GM12878 (cell line): ENCODE data around the gene SPSB3. TPM values are rescaled to one million over a fixed set of nuclear protein-coding genes. Genes with fewer than 3 reads are reported as not detected.

ENCODE experiments used
- ATAC-seq: fragments of 200-7000 bp; cut with Tn5 transposase; 3 replicates; pipeline ENCODE4 v1.9.1; 2020; ENCODE audit warnings: mild to moderate bottlenecking, moderate library complexity
- BruUV-seq: library from RNA; stranded (reverse); fragments of 400-500 nt; replicated peaks from 2 replicates; lab custom pipeline; 2021; lab: Mats Ljungman, UMichigan
- CTCF ChIA-PET: fragments of 300-600 bp; sonication (Branson Sonifier 250); formaldehyde crosslinking; extraction: SDS; loops from one replicate; lab custom pipeline; 2021; ENCODE audit warnings: inconsistent platforms; lab: Yijun Ruan, JAX
- POLR2A ChIA-PET: fragments of 350-600 bp; formaldehyde crosslinking; extraction: SDS; loops from one replicate; lab custom pipeline; 2021; ENCODE audit warnings: inconsistent platforms; lab: Charles Lee
- RAD21 ChIA-PET: fragments of 300-600 bp; sonication (Branson Sonifier 250); formaldehyde crosslinking; loops from one replicate; lab custom pipeline; 2023; ENCODE audit warnings: antibody characterized with exemption; ENCODE audit not compliant: unreplicated experiment; lab: Charles Lee
- SMC1A ChIA-PET: fragments of 300-600 bp; sonication (Branson Sonifier 250); formaldehyde crosslinking; loops from one replicate; lab custom pipeline; 2023; ENCODE audit not compliant: unreplicated experiment, uncharacterized antibody; lab: Charles Lee
- DNase-seq: peaks from one replicate; pipeline ENCODE4 v3.0.0-alpha.2; 2011; ENCODE audit warnings: low read depth, low spot score
- FAIRE-seq: peaks from 3 replicates; lab custom pipeline; 2011; peaks lifted over from hg19 to GRCh38; lab: Jason Lieb, UNC
- H2AFZ ChIP-seq: 2 replicates; pipeline ENCODE4 v1.6.0; 2011; ENCODE audit warnings: low read depth, low read length, control low read depth; ENCODE audit not compliant: control insufficient read depth
- H3K27ac ChIP-seq: 2 replicates; pipeline ENCODE4 v1.5.1; 2011; ENCODE audit warnings: control low read depth; ENCODE audit not compliant: control insufficient read depth, insufficient read depth
- H3K27me3 ChIP-seq, 2 experiments: replicated peaks in 1 of 2; 2 replicates each; pipeline versions ENCODE4 v1.6.0 to v1.6.1; 2011; ENCODE audit warnings: low read length in 1 of 2; ENCODE audit not compliant: control insufficient read depth in 2 of 2, insufficient read depth in 2 of 2
- H3K36me3 ChIP-seq, 2 experiments: 2 replicates each; pipeline ENCODE4 v1.5.1; 2011; ENCODE audit warnings: low read length in 1 of 2; ENCODE audit not compliant: control insufficient read depth in 2 of 2, insufficient read depth in 2 of 2
- H3K4me1 ChIP-seq: 2 replicates; pipeline ENCODE4 v1.6.1; 2011; ENCODE audit warnings: mild to moderate bottlenecking, low read length, moderate library complexity, mixed read lengths; ENCODE audit not compliant: control insufficient read depth, insufficient read depth
- H3K4me2 ChIP-seq: 2 replicates; pipeline ENCODE4 v1.6.0; 2011; ENCODE audit warnings: control low read depth; ENCODE audit not compliant: control insufficient read depth, insufficient read depth
- H3K4me3 ChIP-seq: fragments of 200-600 bp; sonication (generic); 2 replicates; pipeline ENCODE4 v1.5.1; 2016
- H3K79me2 ChIP-seq: 2 replicates; pipeline ENCODE4 v1.6.0; 2011; ENCODE audit warnings: low read length; ENCODE audit not compliant: control insufficient read depth, insufficient read depth
- H3K9ac ChIP-seq: 2 replicates; pipeline ENCODE4 v1.8.0; 2011; ENCODE audit warnings: low read length, control low read depth, mixed read lengths; ENCODE audit not compliant: control insufficient read depth, insufficient read depth
- H3K9me3 ChIP-seq: replicated peaks from 3 replicates; pipeline ENCODE4 v1.5.1; 2011; ENCODE audit warnings: mild to moderate bottlenecking, low read length; ENCODE audit not compliant: control insufficient read depth, insufficient read depth
- H4K20me1 ChIP-seq: 2 replicates; pipeline ENCODE4 v1.6.0; 2011; ENCODE audit not compliant: control insufficient read depth, insufficient read depth
- BRCA1 ChIP-seq: IDR thresholded peaks from 2 replicates; pipeline ENCODE4 v1.6.1; 2011; ENCODE audit warnings: low read depth, low read length, improper control_type of control experiment
- CBX3 ChIP-seq: fragments of 200-600 bp; sonication (generic); IDR thresholded peaks from 2 replicates; pipeline ENCODE4 v1.6.1; 2016; ENCODE audit warnings: low read depth, borderline replicate concordance
- CBX5 ChIP-seq: sonication (generic); IDR thresholded peaks from 2 replicates; pipeline ENCODE4 v1.6.1; 2016; ENCODE audit warnings: low read depth, moderate library complexity, mild to moderate bottlenecking, inconsistent platforms
- FOS ChIP-seq: IDR thresholded peaks from 3 replicates; pipeline ENCODE4 v1.6.1; 2011; ENCODE audit warnings: borderline replicate concordance; ENCODE audit not compliant: insufficient read length; ENCODE audit errors: extremely low read depth
- IRF4 ChIP-seq: IDR thresholded peaks from 2 replicates; pipeline ENCODE4 v1.6.1; 2011; ENCODE audit warnings: low read depth, low read length
- NFYA ChIP-seq: IDR thresholded peaks from 2 replicates; pipeline ENCODE4 v1.6.1; 2011; ENCODE audit warnings: low read depth, mild to moderate bottlenecking, low read length, improper control_type of control experiment, borderline replicate concordance
- SMC3 ChIP-seq: IDR thresholded peaks from 2 replicates; pipeline ENCODE4 v1.6.1; 2011; ENCODE audit warnings: low read length, improper control_type of control experiment, borderline replicate concordance
- SRF ChIP-seq, 2 experiments: IDR thresholded peaks; 2 replicates each; pipeline ENCODE4 v1.6.1; 2011; ENCODE audit warnings: low read depth in 2 of 2, low read length in 2 of 2, mild to moderate bottlenecking in 1 of 2, moderate library complexity in 1 of 2
- YY1 ChIP-seq: IDR thresholded peaks from 2 replicates; pipeline ENCODE4 v1.6.1; 2011; ENCODE audit warnings: low read depth, mild to moderate bottlenecking, low read length
- WGBS: methylation state at CpG from one replicate; pipeline ENCODE4 v1.1.6; 2016; ENCODE audit warnings: low lambda C conversion rate; ENCODE audit not compliant: insufficient replicate concordance, insufficient coverage; ENCODE audit errors: missing lambda C conversion rate; 5-methylcytosine and 5-hydroxymethylcytosine counted together
- in situ Hi-C: fragments of 300-500 bp; cut with MboI; formaldehyde crosslinking; loops from 9 replicates; pipeline ENCODE4 v1.14.3; 2018; ENCODE audit warnings: mixed read lengths
- intact Hi-C: fragments of 100-400 bp; cut with micrococcal nuclease; formaldehyde crosslinking; loops from one replicate; pipeline ENCODE4 v1.14.2; 2022; ENCODE audit not compliant: unreplicated experiment
- polyA plus RNA-seq, 11 experiments: library from polyadenylated mRNA; depleted of rRNA in 4 of 11; unstranded in 6 of 11; stranded (reverse) in 5 of 11; fragments of >200 nt; fragmentation: Nextera tagmentation in 4 of 11; fragmentation: Illumina TruSeq in 1 of 11; extraction: Ambion mirVana in 4 of 11; extraction: Trizol in 1 of 11; gene quantifications; 1 replicate in 1 of 11; 2 replicates in 10 of 11; pipeline versions ENCODE4 v1.2.1 to v1.2.3, GENCODE V29; 2011 to 2016; ENCODE audit warnings: inconsistent platforms in 2 of 11, missing spikeins in 2 of 11, low read depth in 1 of 11
- total RNA-seq, 4 experiments: library from RNA; depleted of rRNA in 3 of 4; stranded (reverse); fragments of >200 nt in 3 of 4; fragmentation: Illumina TruSeq in 1 of 4; extraction: Trizol in 1 of 4; gene quantifications; 2 replicates each; pipeline versions ENCODE4 v1.2.1 to v1.2.3, GENCODE V29; 2013 to 2021
- TF ChIP-seq, protein P1 (sequence below): fragments of 150-350 bp; IDR thresholded peaks from 2 replicates; pipeline ENCODE4 v1.6.1; 2016; ENCODE audit warnings: low read depth, low read length

The SPSB3 gene
- total and polyA plus RNA-seq, 10 of the 15 experiments (the other 5 are each of a cell fraction or from before 2014, with no cell fraction given): 0.31 to 26.9 (median 14.0) TPM

DNA sequence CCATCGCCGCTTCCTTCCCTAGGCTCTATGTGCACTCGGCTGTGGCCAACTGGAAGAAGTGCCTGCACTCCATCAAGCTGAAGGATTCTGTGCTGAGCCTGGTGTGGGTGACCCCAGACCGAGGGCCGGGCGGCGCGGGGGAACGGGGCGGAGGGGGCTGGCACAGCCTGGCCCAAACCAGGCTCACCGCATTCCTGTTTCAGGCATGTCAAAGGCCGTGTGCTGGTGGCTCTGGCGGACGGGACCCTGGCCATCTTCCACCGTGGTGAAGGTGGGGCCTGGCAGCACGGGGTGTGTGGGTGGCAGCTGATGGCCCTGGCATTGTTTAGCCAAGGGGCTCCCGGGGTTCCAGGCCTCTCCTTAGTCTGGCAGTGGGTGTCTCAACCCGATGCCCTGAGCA, 15.7 kb downstream of the SPSB3 start:
- no TSS peak for BruUV-seq
- RAD21 ChIA-PET: no interaction called here
- TF ChIP-seq CBX5: no peak
- TF ChIP-seq YY1: no peak
- TF ChIP-seq FOS: no peak
- TF ChIP-seq, protein P1, sequence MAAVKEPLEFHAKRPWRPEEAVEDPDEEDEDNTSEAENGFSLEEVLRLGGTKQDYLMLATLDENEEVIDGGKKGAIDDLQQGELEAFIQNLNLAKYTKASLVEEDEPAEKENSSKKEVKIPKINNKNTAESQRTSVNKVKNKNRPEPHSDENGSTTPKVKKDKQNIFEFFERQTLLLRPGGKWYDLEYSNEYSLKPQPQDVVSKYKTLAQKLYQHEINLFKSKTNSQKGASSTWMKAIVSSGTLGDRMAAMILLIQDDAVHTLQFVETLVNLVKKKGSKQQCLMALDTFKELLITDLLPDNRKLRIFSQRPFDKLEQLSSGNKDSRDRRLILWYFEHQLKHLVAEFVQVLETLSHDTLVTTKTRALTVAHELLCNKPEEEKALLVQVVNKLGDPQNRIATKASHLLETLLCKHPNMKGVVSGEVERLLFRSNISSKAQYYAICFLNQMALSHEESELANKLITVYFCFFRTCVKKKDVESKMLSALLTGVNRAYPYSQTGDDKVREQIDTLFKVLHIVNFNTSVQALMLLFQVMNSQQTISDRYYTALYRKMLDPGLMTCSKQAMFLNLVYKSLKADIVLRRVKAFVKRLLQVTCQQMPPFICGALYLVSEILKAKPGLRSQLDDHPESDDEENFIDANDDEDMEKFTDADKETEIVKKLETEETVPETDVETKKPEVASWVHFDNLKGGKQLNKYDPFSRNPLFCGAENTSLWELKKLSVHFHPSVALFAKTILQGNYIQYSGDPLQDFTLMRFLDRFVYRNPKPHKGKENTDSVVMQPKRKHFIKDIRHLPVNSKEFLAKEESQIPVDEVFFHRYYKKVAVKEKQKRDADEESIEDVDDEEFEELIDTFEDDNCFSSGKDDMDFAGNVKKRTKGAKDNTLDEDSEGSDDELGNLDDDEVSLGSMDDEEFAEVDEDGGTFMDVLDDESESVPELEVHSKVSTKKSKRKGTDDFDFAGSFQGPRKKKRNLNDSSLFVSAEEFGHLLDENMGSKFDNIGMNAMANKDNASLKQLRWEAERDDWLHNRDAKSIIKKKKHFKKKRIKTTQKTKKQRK: no peak
- TF ChIP-seq SRF (IDR thresholded peaks at IDR 0.05; ENCODE audit: low read depth in 2 of 2, low read length in 2 of 2): no peak
- no peak for TF ChIP-seq IRF4
- TF ChIP-seq SMC3: no peak
- no peak for TF ChIP-seq CBX3
- no peak for TF ChIP-seq NFYA
- TF ChIP-seq BRCA1: no peak
- H3K27me3 ChIP-seq: no peaks in the 10 kb centered on the region
- no peak overlapping the region for H3K27ac ChIP-seq
- peaks cover 0 to 27% of the 10 kb centered on the region in 2 experiments; a peak in 3 of 4 replicates for H3K36me3 ChIP-seq
- in situ Hi-C loops (no loop called here), intact Hi-C loops (no loop called here)
- no peaks in the 10 kb centered on the region for H4K20me1 ChIP-seq
- DNase-seq (no peak), ATAC-seq (no peak), FAIRE-seq (no peak)
- POLR2A ChIA-PET: interaction anchor here (0.5 kb wide), 1 partner anchor 169 kb away, joined by 3 read pairs; no protein-coding TSS in a partner anchor
- H3K4me2 ChIP-seq: no peak overlapping the region
- H3K4me3 ChIP-seq: no peak overlapping the region
- H3K9me3 ChIP-seq: no peaks in the 10 kb centered on the region
- no peak overlapping the region for H3K9ac ChIP-seq
- CTCF ChIA-PET: no interaction called here
- H3K79me2 ChIP-seq: peaks cover 12% of the 10 kb centered on the region
- SMC1A ChIA-PET: no interaction called here
- WGBS: 88% methylated on average over 18 of the region's 18 CpGs
- H2AFZ ChIP-seq: no peak overlapping the region
- H3K4me1 ChIP-seq: peaks cover 4% of the 10 kb centered on the region
